ENCODE data around the gene PPTC7.

PPTC7 gene

DNA sequence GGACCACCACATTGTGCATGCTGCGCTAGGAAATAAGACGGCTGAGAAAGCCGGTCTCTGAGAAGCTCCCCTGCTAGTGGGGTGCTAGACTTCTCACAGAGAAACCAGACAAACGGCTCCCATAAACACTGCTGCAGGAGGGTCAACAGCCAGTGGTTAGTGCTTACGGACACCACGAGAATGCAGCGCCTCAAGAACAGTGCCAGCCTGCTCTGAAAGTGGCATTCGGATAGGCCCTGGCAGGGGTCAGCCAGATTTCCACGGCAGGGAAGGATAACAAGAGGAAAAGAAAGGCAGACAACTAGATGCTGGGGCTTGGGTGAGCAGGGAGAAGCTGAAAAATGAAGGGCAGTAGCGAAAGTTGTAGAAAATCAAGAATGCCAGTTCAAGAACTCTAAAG is 26.4 kb downstream of the PPTC7 start:
- no peak for ATAC-seq
- TF ChIP-seq OSR1 (CRISPR knock-in tag; IDR thresholded peaks at IDR 0.05), result no peak
- TF ChIP-seq PPARA (CRISPR knock-in tag; IDR thresholded peaks at IDR 0.05; ENCODE audit: borderline replicate concordance), result no peak
- no peak for TF ChIP-seq CSDC2 (CRISPR knock-in tag; IDR thresholded peaks at IDR 0.05)
- TF ChIP-seq ESRRG (CRISPR knock-in tag; IDR thresholded peaks at IDR 0.05), result no peak
- TF ChIP-seq TOX (CRISPR knock-in tag; IDR thresholded peaks at IDR 0.05; ENCODE audit: borderline replicate concordance), result no peak
- TF ChIP-seq RARB (CRISPR knock-in tag; IDR thresholded peaks at IDR 0.05), result no peak
- no peak for TF ChIP-seq TCF4 (CRISPR knock-in tag; IDR thresholded peaks at IDR 0.05; ENCODE audit: borderline replicate concordance)
- TF ChIP-seq ZFP3 (CRISPR knock-in tag; IDR thresholded peaks at IDR 0.05), result no peak
- TF ChIP-seq, protein P1, sequence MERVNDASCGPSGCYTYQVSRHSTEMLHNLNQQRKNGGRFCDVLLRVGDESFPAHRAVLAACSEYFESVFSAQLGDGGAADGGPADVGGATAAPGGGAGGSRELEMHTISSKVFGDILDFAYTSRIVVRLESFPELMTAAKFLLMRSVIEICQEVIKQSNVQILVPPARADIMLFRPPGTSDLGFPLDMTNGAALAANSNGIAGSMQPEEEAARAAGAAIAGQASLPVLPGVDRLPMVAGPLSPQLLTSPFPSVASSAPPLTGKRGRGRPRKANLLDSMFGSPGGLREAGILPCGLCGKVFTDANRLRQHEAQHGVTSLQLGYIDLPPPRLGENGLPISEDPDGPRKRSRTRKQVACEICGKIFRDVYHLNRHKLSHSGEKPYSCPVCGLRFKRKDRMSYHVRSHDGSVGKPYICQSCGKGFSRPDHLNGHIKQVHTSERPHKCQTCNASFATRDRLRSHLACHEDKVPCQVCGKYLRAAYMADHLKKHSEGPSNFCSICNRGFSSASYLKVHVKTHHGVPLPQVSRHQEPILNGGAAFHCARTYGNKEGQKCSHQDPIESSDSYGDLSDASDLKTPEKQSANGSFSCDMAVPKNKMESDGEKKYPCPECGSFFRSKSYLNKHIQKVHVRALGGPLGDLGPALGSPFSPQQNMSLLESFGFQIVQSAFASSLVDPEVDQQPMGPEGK (CRISPR knock-in tag; IDR thresholded peaks at IDR 0.05; ENCODE audit: borderline replicate concordance), result no peak

DNA sequence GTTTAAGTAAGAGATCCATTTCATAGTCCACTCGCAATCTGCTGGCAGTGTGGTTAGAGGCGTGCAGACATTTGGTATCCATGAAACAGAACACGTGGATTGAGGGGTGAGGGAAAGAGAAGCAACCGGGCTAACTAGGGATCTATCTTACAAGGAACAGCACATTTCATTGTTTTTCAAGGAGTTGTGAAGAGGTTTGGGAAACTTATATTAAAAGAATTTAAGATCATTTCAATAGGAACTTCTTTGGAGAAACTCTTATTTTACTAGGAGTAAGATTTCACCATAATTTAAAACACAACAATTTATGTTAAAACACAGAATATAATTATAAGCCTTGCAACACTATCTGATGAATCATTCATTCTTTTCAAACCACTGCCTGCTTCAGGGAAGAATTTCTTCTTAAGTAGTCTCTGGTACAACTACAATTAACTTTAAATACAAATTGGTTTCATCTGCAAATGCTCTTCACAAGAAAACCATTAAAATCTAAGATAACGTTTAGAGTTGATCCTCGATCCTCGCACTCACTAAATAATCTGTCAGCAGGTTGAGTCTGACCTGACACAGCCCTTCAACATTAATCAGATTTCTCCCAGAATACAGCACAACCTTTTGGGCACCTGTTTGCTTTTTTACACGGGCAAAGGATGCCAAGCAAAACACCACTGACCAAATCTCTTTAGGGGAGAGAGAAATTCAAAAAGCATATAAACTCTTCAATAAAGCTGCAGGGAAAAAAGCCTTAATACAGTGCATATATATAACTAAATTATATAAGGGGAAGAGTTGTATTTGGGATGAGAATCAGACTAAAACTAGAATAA is 27.3 kb downstream of the PPTC7 start:
- TF ChIP-seq ISL1 (CRISPR knock-in tag; IDR thresholded peaks at IDR 0.05), result peak; percentile 47; the same call in 1 of the 2 replicates
- TF ChIP-seq CSDC2 (CRISPR knock-in tag; IDR thresholded peaks at IDR 0.05), result no peak
- TF ChIP-seq OSR1 (CRISPR knock-in tag; IDR thresholded peaks at IDR 0.05), result no peak
- ATAC-seq, result peak; percentile 61

DNA sequence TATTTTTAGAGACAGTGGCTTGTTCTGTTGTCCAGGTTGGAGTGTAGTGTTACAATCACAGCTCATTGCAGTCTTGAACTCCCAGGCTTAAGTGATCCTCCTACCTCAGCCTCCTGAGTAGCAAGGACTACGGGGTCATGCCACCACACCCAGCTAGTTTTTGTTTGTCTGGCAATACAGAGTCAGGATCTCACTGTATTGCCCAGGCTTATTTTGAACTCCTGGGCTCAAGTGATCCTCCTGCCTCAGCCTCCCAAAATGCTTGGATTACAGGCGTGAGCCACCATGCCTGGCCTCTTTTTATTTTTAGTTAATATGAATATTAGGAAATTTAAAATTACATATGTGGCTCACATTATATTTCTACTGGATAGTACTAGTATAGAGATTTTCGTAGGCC is 28.9 kb downstream of the PPTC7 start:
- no peak for ATAC-seq
- TF ChIP-seq ZNF70 (CRISPR knock-in tag; IDR thresholded peaks at IDR 0.05), result no peak
- TF ChIP-seq ZFP3 (CRISPR knock-in tag; IDR thresholded peaks at IDR 0.05), result no peak
- TF ChIP-seq TOX (CRISPR knock-in tag; IDR thresholded peaks at IDR 0.05; ENCODE audit: borderline replicate concordance), result no peak
- TF ChIP-seq OSR1 (CRISPR knock-in tag; IDR thresholded peaks at IDR 0.05), result no peak
- TF ChIP-seq, protein P2, sequence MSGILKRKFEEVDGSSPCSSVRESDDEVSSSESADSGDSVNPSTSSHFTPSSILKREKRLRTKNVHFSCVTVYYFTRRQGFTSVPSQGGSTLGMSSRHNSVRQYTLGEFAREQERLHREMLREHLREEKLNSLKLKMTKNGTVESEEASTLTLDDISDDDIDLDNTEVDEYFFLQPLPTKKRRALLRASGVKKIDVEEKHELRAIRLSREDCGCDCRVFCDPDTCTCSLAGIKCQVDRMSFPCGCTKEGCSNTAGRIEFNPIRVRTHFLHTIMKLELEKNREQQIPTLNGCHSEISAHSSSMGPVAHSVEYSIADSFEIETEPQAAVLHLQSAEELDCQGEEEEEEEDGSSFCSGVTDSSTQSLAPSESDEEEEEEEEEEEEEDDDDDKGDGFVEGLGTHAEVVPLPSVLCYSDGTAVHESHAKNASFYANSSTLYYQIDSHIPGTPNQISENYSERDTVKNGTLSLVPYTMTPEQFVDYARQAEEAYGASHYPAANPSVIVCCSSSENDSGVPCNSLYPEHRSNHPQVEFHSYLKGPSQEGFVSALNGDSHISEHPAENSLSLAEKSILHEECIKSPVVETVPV (CRISPR knock-in tag; IDR thresholded peaks at IDR 0.05), result no peak
- TF ChIP-seq GLIS3 (CRISPR knock-in tag; IDR thresholded peaks at IDR 0.05), result no peak
- TF ChIP-seq ESRRG (CRISPR knock-in tag; IDR thresholded peaks at IDR 0.05), result no peak
- TF ChIP-seq PPARA (CRISPR knock-in tag; IDR thresholded peaks at IDR 0.05; ENCODE audit: borderline replicate concordance), result no peak

DNA sequence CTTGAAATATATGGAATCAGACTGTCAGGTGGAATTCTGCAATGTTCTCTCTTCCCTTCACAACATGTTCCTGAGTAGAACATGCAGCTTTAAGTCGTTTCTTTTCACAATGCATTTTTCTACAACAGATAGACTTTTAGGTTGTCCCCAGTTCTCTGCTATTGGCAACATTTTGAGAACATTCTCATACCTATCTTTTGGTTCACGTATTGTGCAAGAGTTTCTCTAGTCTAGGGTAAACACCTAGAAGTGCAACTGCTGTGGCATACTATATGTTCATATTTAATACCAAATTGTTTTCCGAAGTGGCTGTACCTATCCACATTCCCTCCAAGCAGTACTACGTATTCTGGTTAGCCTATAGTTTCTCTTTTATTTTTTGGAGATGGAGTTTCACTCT is 32.1 kb downstream of the PPTC7 start:
- ATAC-seq, result no peak
- TF ChIP-seq, protein P3, sequence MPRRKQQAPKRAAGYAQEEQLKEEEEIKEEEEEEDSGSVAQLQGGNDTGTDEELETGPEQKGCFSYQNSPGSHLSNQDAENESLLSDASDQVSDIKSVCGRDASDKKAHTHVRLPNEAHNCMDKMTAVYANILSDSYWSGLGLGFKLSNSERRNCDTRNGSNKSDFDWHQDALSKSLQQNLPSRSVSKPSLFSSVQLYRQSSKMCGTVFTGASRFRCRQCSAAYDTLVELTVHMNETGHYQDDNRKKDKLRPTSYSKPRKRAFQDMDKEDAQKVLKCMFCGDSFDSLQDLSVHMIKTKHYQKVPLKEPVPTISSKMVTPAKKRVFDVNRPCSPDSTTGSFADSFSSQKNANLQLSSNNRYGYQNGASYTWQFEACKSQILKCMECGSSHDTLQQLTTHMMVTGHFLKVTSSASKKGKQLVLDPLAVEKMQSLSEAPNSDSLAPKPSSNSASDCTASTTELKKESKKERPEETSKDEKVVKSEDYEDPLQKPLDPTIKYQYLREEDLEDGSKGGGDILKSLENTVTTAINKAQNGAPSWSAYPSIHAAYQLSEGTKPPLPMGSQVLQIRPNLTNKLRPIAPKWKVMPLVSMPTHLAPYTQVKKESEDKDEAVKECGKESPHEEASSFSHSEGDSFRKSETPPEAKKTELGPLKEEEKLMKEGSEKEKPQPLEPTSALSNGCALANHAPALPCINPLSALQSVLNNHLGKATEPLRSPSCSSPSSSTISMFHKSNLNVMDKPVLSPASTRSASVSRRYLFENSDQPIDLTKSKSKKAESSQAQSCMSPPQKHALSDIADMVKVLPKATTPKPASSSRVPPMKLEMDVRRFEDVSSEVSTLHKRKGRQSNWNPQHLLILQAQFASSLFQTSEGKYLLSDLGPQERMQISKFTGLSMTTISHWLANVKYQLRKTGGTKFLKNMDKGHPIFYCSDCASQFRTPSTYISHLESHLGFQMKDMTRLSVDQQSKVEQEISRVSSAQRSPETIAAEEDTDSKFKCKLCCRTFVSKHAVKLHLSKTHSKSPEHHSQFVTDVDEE (CRISPR knock-in tag; IDR thresholded peaks at IDR 0.05), result no peak
- TF ChIP-seq RARB (CRISPR knock-in tag; IDR thresholded peaks at IDR 0.05), result no peak
- TF ChIP-seq ARNTL (CRISPR knock-in tag; IDR thresholded peaks at IDR 0.05; ENCODE audit: borderline replicate concordance, low read depth), result no peak
- TF ChIP-seq GLIS3 (CRISPR knock-in tag; IDR thresholded peaks at IDR 0.05), result no peak
- TF ChIP-seq, protein P1 (CRISPR knock-in tag; IDR thresholded peaks at IDR 0.05; ENCODE audit: borderline replicate concordance), result no peak
- TF ChIP-seq, protein P4, sequence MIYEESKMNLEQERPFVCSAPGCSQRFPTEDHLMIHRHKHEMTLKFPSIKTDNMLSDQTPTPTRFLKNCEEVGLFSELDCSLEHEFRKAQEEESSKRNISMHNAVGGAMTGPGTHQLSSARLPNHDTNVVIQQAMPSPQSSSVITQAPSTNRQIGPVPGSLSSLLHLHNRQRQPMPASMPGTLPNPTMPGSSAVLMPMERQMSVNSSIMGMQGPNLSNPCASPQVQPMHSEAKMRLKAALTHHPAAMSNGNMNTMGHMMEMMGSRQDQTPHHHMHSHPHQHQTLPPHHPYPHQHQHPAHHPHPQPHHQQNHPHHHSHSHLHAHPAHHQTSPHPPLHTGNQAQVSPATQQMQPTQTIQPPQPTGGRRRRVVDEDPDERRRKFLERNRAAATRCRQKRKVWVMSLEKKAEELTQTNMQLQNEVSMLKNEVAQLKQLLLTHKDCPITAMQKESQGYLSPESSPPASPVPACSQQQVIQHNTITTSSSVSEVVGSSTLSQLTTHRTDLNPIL (CRISPR knock-in tag; IDR thresholded peaks at IDR 0.05; ENCODE audit: low read depth), result no peak
- TF ChIP-seq, protein P2 (CRISPR knock-in tag; IDR thresholded peaks at IDR 0.05), result no peak
- TF ChIP-seq ESRRG (CRISPR knock-in tag; IDR thresholded peaks at IDR 0.05), result no peak
- TF ChIP-seq ZC3H10 (CRISPR knock-in tag; IDR thresholded peaks at IDR 0.05), result no peak
- no peak for TF ChIP-seq ZNF8 (CRISPR knock-in tag; IDR thresholded peaks at IDR 0.05)
- no peak for TF ChIP-seq ZNF70 (CRISPR knock-in tag; IDR thresholded peaks at IDR 0.05)
- no peak for TF ChIP-seq ZNF565 (CRISPR knock-in tag; conservative IDR thresholded peaks at IDR 0.05; ENCODE audit: low read depth)
- TF ChIP-seq, protein P5, sequence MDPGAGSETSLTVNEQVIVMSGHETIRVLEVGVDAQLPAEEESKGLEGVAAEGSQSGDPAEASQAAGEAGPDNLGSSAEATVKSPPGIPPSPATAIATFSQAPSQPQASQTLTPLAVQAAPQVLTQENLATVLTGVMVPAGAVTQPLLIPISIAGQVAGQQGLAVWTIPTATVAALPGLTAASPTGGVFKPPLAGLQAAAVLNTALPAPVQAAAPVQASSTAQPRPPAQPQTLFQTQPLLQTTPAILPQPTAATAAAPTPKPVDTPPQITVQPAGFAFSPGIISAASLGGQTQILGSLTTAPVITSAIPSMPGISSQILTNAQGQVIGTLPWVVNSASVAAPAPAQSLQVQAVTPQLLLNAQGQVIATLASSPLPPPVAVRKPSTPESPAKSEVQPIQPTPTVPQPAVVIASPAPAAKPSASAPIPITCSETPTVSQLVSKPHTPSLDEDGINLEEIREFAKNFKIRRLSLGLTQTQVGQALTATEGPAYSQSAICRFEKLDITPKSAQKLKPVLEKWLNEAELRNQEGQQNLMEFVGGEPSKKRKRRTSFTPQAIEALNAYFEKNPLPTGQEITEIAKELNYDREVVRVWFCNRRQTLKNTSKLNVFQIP (CRISPR knock-in tag; IDR thresholded peaks at IDR 0.05; ENCODE audit: borderline replicate concordance, low read depth), result no peak
- no peak for TF ChIP-seq ZFP3 (CRISPR knock-in tag; IDR thresholded peaks at IDR 0.05)
- no peak for TF ChIP-seq CSDC2 (CRISPR knock-in tag; IDR thresholded peaks at IDR 0.05)
- no peak for TF ChIP-seq BACH2 (CRISPR knock-in tag; IDR thresholded peaks at IDR 0.05; ENCODE audit: borderline replicate concordance)
- no peak for TF ChIP-seq ZFP30 (CRISPR knock-in tag; IDR thresholded peaks at IDR 0.05)
- TF ChIP-seq ISL1 (CRISPR knock-in tag; IDR thresholded peaks at IDR 0.05), result no peak

All from SK-N-SH treated with all-trans-retinoic acid at 6 μM for 48 hours (cell line).